Activated naive CD8-positive, alpha-beta T cell treated with anti-CD3 and anti-CD28 coated beads, Interleukin-2, amount 10 ng/mL, durations not matched to agents 7 days and 5 days (primary cell): ENCODE measurements around the gene GPR89B. TPM values are rescaled to one million over a fixed set of nuclear protein-coding genes. Genes with fewer than 3 reads are reported as not detected.
A peak's percentile ranks its signal among the peaks of the same experiment; 100 is the strongest.
"Not testable (repeated sequence)": the region's sequence is repeated elsewhere in the genome, so short reads cannot be mapped to it uniquely, and the experiment has no call there.

ENCODE experiments used
- ATAC-seq: fragments of 150-1000 bp; cut with Tn5 transposase; one replicate; pipeline ENCODE4 v1.10.0; 2021; ENCODE audit warnings: low read depth, moderate library complexity
- POLR2A ChIA-PET: fragments of 350-600 bp; sonication (Branson Sonifier 250); formaldehyde crosslinking; loops from one replicate; lab custom pipeline; 2021; ENCODE audit warnings: antibody characterized with exemption; lab: Charles Lee
- DNase-seq: peaks from one replicate; pipeline ENCODE4 v3.0.0; 2021
- H3K27ac Mint-ChIP-seq: one replicate; pipeline ENCODE4 v1.8.0; 2022; ENCODE audit warnings: mild to moderate bottlenecking, mixed read lengths
- H3K27me3 Mint-ChIP-seq: one replicate; pipeline ENCODE4 v1.8.0; 2022; ENCODE audit warnings: mild to moderate bottlenecking, moderate library complexity, mixed read lengths
- H3K36me3 Mint-ChIP-seq: one replicate; pipeline ENCODE4 v1.8.0; 2021; ENCODE audit warnings: mild to moderate bottlenecking, mixed read lengths
- H3K4me1 Mint-ChIP-seq: one replicate; pipeline ENCODE4 v1.8.0; 2021; ENCODE audit warnings: mixed read lengths
- H3K4me3 Mint-ChIP-seq: one replicate; pipeline ENCODE4 v1.8.0; 2022; ENCODE audit warnings: mild to moderate bottlenecking, moderate library complexity, mixed read lengths
- H3K9me3 Mint-ChIP-seq: one replicate; pipeline ENCODE4 v1.8.0; 2021; ENCODE audit warnings: mixed read lengths
- total RNA-seq, 2 experiments: library from RNA; stranded (reverse); gene quantifications; one replicate each; pipeline ENCODE4 v1.2.3, GENCODE V29; 2021

GPR89B gene
- 10 to 100 TPM; 27.1 to 32.1 TPM for total RNA-seq

DNA sequence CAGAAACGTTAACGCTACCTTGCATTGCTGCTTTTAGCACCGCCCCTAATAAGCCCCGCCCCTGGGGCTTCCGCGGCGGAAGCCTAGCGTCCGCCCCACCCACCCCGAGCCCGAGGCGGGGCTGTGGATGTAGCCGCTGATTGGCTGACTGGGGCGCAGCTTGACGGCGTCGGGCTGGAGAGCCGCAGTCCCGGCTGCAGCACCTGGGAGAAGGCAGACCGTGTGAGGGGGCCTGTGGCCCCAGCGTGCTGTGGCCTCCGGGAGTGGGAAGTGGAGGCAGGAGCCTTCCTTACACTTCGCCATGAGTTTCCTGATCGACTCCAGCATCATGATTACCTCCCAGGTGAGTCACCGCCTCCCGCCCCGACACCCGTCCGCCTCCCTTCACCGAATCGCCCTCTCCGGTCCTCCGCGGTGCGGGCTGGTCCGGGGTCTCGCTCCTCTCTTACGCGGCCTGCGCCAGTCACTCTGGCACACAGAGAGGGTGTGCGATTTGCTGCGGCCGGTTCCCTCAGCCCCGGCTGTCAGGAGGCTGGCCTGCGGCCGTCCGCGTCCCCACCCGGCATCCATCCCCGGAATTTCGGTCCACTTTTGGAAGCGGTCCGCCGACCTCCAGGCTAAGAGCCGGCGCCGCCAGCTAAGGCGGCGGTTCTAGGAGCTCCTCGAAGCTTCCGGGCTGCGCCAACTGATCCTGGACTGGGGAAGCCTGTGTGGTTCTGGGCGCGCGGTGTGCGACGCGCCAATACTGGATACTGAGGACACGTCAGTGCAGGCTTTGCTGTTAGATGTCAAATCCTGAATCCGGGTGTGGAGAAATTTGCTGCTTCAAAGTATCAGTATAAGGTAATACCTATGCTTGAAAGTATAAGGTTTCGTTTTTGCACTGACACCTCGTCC lies at the start of gene GPR89B:
TSS of gene GPR89B (plus strand) at position 185 of the 897 bp plus-strand sequence. CDS start at position 302, 117 bp downstream.
- H3K27me3 Mint-ChIP-seq, POLR2A ChIA-PET, H3K9me3 Mint-ChIP-seq: not testable (repeated sequence)
- Mint-ChIP-seq H3K27ac (peak within 1 kb of the TSS; percentile 82), H3K4me1 (peaks cover 22% of the 10 kb centered on the region), H3K36me3 (peaks cover 11% of the 10 kb centered on the region), H3K4me3 (peak within 1 kb of the TSS; percentile 83)
- ATAC-seq (peak; percentile 98), DNase-seq (peak; percentile 91)

GRCh38 chr1:147879911-147880310 lies 48.3 kb upstream of the GPR89B start:
- Mint-ChIP-seq H3K27ac (no peak overlapping the region), H3K4me1 (no peaks in the 10 kb centered on the region), H3K36me3 (no peaks in the 10 kb centered on the region), H3K9me3 (peaks cover 3% of the 10 kb centered on the region), H3K27me3 (peaks cover 24% of the 10 kb centered on the region), H3K4me3 (no peak overlapping the region)
- POLR2A ChIA-PET: no interaction called here
- no peak for DNase-seq
- no peak for ATAC-seq

GRCh38 chr1:147882535-147882934 lies 45.7 kb upstream of the GPR89B start:
- Mint-ChIP-seq H3K36me3 (no peaks in the 10 kb centered on the region), H3K4me1 (no peaks in the 10 kb centered on the region), H3K9me3 (peaks cover 3% of the 10 kb centered on the region), H3K27me3 (peaks cover 10% of the 10 kb centered on the region), H3K4me3 (no peak overlapping the region), H3K27ac (no peak overlapping the region)
- POLR2A ChIA-PET: no interaction called here
- DNase-seq: no peak
- ATAC-seq: no peak

- POLR2A ChIA-PET: interaction anchor here (1.0 kb wide), 1 partner anchor 244 kb away, joined by 3 read pairs; no protein-coding TSS in a partner anchor
- peaks cover 3% of the 10 kb centered on the region for H3K27me3 Mint-ChIP-seq
- no peaks in the 10 kb centered on the region for H3K9me3 Mint-ChIP-seq
- no peak overlapping the region for H3K4me3 Mint-ChIP-seq
- H3K4me1 Mint-ChIP-seq: no peaks in the 10 kb centered on the region
- DNase-seq (peak; percentile 78), ATAC-seq (peak; percentile 88)
- no peak overlapping the region for H3K27ac Mint-ChIP-seq
- H3K36me3 Mint-ChIP-seq: no peaks in the 10 kb centered on the region
Measured at GRCh38 chr1:147890177-147890790, 37.9 kb upstream of the GPR89B start.

- Mint-ChIP-seq H3K36me3 (no peaks in the 10 kb centered on the region), H3K9me3 (no peaks in the 10 kb centered on the region), H3K4me1 (no peaks in the 10 kb centered on the region), H3K4me3 (no peak overlapping the region), H3K27me3 (peaks cover 3% of the 10 kb centered on the region), H3K27ac (no peak overlapping the region)
- POLR2A ChIA-PET: no interaction called here
- DNase-seq (no peak), ATAC-seq (no peak)
Measured at GRCh38 chr1:147891088-147891487, 37.1 kb upstream of the GPR89B start.

- POLR2A ChIA-PET: interaction anchor here (0.7 to 0.8 kb wide), 3 partner anchors 146 to 808 kb away, joined by 3 to 5 read pairs (median 3); partner anchors contain the start of gene BCL9
- Mint-ChIP-seq H3K9me3 (no peaks in the 10 kb centered on the region), H3K27ac (no peak overlapping the region), H3K27me3 (peaks cover 3% of the 10 kb centered on the region), H3K4me1 (no peaks in the 10 kb centered on the region), H3K4me3 (no peak overlapping the region), H3K36me3 (no peaks in the 10 kb centered on the region)
- no peak for DNase-seq
- ATAC-seq: peak; percentile 27
Measured at GRCh38 chr1:147892216-147892615, 36.0 kb upstream of the GPR89B start.

DNA sequence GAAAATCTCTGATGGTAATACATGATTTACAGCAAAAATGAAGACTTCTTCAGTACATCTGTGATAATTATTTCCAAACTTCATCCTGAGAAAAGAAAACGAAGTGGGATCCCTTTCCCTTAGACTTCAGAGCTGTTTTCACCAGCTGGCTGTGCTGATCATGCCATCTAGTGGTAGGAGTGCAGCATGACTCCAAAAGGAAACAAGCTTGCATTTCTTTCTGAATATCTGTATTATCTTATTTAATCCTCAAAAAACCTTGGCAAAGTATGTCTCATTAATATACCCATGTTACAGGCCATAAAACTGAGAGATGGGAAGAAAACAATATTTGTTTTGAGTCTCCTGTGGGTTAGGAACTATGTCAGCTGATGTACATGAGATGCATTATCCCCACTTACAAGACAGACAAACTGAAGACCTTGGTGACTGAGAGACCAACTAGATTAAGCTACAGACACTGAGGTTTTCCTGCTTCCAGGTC lies 35.4 kb upstream of the GPR89B start:
- Mint-ChIP-seq H3K4me1 (no peaks in the 10 kb centered on the region), H3K27me3 (peaks cover 3% of the 10 kb centered on the region), H3K9me3 (no peaks in the 10 kb centered on the region), H3K36me3 (no peaks in the 10 kb centered on the region), H3K27ac (no peak overlapping the region), H3K4me3 (no peak overlapping the region)
- no peak for ATAC-seq
- DNase-seq: no peak
- POLR2A ChIA-PET: interaction anchor here (0.7 to 0.8 kb wide), 2 partner anchors 352 to 809 kb away, joined by 3 to 5 read pairs; partner anchors contain the start of gene BCL9

DNA sequence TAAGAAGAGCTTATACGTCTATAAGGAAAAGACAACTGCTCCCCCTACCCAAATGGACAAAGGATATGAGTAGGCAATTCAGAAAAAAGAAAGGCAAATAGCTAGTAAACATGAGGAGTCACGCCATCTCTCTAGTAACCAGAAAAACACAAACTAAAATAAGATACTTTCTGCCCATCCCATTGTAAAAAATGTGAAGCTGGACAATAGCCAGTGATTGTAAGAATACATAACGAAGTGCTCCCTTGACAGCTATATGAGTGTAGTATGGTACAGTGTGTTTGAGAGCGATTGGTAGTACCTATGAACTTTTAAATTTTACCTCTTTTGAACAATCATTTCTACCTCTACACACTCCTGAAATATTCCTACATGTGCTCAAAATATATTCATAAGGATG lies 33.1 kb upstream of the GPR89B start:
- Mint-ChIP-seq H3K4me1 (no peaks in the 10 kb centered on the region), H3K27ac (no peak overlapping the region), H3K9me3 (no peaks in the 10 kb centered on the region), H3K4me3 (no peak overlapping the region), H3K36me3 (no peaks in the 10 kb centered on the region), H3K27me3 (peaks cover 5% of the 10 kb centered on the region)
- POLR2A ChIA-PET: no interaction called here
- ATAC-seq (no peak), DNase-seq (no peak)

- Mint-ChIP-seq H3K4me1 (no peaks in the 10 kb centered on the region), H3K27ac (no peak overlapping the region), H3K9me3 (no peaks in the 10 kb centered on the region), H3K27me3 (peaks cover 7% of the 10 kb centered on the region), H3K4me3 (no peak overlapping the region), H3K36me3 (no peaks in the 10 kb centered on the region)
- POLR2A ChIA-PET: no interaction called here
- ATAC-seq (no peak), DNase-seq (no peak)
Measured at GRCh38 chr1:147897029-147897752, 31.0 kb upstream of the GPR89B start.

DNA sequence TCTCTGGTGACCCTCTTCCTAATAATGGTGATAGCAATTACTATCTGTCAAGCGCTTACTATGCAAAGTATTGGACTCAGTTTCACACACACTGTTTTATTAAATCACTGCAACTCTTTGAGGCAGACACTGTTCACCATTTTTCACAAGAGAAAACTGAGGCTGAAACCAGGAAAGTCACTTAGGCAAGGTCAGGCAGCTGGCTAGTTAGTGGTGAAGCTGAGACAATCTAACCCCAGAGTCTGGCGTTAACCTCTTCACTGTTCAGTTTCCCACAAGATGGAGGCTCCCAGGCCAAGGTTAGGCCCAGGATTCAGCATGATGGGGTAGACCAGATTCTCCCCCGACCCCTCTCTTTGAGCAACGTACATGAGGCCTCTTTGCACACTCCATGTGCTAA lies 30.4 kb upstream of the GPR89B start:
- Mint-ChIP-seq H3K27me3 (peaks cover 7% of the 10 kb centered on the region), H3K9me3 (no peaks in the 10 kb centered on the region), H3K36me3 (no peaks in the 10 kb centered on the region), H3K27ac (no peak overlapping the region), H3K4me1 (no peaks in the 10 kb centered on the region), H3K4me3 (no peak overlapping the region)
- POLR2A ChIA-PET: no interaction called here
- DNase-seq (no peak), ATAC-seq (no peak)

DNA sequence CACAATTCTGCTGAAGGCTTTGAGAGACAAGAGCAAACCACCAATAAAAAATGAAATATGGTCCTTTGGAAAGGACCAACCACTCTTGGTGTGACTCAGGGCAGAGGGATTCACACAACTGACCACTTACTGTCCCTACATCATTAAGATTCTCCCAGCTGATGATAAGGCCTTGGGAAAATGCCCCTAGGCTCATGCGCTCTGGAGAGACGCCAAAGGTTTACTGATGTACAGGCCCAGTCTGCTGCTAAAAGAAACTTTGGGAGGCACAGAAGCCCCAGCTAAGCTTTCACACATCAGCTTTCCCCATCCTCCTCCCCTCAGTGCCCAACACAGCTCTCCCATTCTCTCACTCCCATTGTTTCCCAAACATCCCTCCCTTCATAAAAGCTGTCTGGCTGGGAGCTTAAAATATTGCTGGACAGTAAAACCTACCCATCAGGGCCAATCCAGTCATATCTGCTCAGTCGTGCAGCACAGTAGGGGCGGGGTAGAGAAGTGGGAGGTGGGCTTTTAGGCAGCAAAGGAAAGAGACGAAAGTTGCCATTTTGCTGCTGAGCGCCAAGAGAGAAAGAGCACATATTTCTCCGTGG lies 25.9 kb upstream of the GPR89B start, which contains the start of gene GJA8:
TSS of gene GJA8 (plus strand) at position 543 of the 593 bp plus-strand sequence. CDS start 5,161 bp downstream, outside the sequence.
- Mint-ChIP-seq H3K27me3 (peaks cover 10% of the 10 kb centered on the region), H3K4me3 (no peak within 1 kb of the TSS), H3K4me1 (peaks cover 7% of the 10 kb centered on the region), H3K9me3 (no peaks in the 10 kb centered on the region), H3K36me3 (peaks cover 1% of the 10 kb centered on the region), H3K27ac (no peak within 1 kb of the TSS)
- ATAC-seq (no peak), DNase-seq (no peak)
- POLR2A ChIA-PET: no interaction called here

DNA sequence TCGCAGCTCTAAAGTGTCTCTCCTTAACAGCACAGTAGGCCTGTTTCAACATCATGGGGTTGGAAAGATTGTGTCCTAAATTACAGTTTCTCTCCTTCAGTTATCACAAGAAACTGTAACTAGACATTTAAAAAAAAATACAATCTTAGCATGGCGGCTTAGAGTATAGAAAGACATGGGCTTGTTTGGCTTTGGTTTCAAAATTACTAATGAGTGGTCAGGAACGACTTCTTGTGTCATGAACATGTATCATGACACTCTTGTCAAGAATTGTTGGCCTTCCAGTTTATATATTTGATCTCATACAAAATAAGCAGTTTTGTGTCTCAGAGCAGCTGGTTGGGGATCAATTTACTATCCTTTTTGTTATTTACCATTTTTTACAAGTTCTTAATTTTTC lies 23.5 kb upstream of the GPR89B start:
- no peak for DNase-seq
- Mint-ChIP-seq H3K36me3 (peaks cover 1% of the 10 kb centered on the region), H3K4me3 (no peak overlapping the region), H3K27me3 (peaks cover 12% of the 10 kb centered on the region), H3K9me3 (no peaks in the 10 kb centered on the region), H3K27ac (no peak overlapping the region), H3K4me1 (peaks cover 13% of the 10 kb centered on the region)
- POLR2A ChIA-PET: no interaction called here
- no peak for ATAC-seq
